Measurements from ENCODE around the gene FRMPD3.

DNA sequence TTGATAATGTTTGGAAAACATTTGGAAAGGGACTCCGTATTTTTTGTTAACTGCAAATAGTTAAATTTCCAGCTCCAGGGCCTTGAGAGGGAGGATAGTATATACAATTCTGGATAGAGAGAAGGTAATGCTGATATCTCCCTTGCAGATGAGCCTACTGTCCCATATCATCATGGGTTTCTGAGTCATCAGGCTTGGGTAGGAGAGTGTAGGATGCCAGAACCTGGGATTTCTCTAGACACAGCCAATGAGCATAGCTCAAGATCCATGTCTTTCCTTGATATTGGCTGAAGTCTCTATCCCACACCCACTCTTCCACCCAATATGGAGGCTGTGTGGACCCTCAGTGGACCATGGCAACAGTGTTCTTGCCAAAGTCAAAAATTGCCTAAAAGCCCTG is 7.8 kb downstream of the FRMPD3 start:
- TF ChIP-seq GATA3 (IDR thresholded peaks at IDR 0.05; ENCODE audit: low read depth, low read length), result no peak
- no peak for TF ChIP-seq GATA2 (IDR thresholded peaks at IDR 0.05; ENCODE audit: low read depth, low read length)

All from SH-SY5Y (cell line).